Activated T-cell treated with anti-CD3 and anti-CD28 coated beads for 4 hours (primary cell): Measurements from ENCODE around the gene POM121C.
"Not testable (repeated sequence)": the region's sequence is repeated elsewhere in the genome, so short reads cannot be mapped to it uniquely, and the experiment has no call there.

Source experiments
- DNase-seq: peaks from one replicate; pipeline ENCODE4 v3.0.0-alpha.2; 2020

The POM121C gene

GRCh38 chr7:75421798-75422710 is 64.0 kb downstream of the POM121C start:
- DNase-seq = not testable (repeated sequence)

- DNase-seq = not testable (repeated sequence)
These were observed 65.9 kb downstream of the POM121C start for GRCh38 chr7:75420152-75420551.

GRCh38 chr7:75419693-75420092 is 66.4 kb downstream of the POM121C start:
- DNase-seq = not testable (repeated sequence)

GRCh38 chr7:75419210-75419609 is 66.9 kb downstream of the POM121C start:
- DNase-seq = not testable (repeated sequence)

GRCh38 chr7:75418292-75418858 is 67.7 kb downstream of the POM121C start:
- not testable (repeated sequence) for DNase-seq

- DNase-seq = not testable (repeated sequence)
These were observed 69.3 kb downstream of the POM121C start for GRCh38 chr7:75416787-75417186.

GRCh38 chr7:75415829-75416373 is 70.2 kb downstream of the POM121C start:
- DNase-seq = not testable (repeated sequence)

- not testable (repeated sequence) for DNase-seq
These were observed 70.7 kb downstream of the POM121C start for GRCh38 chr7:75415428-75415817.

- not testable (repeated sequence) for DNase-seq
These were observed 71.2 kb downstream of the POM121C start for GRCh38 chr7:75414708-75415427.

- not testable (repeated sequence) for DNase-seq
These were observed 71.9 kb downstream of the POM121C start for GRCh38 chr7:75414204-75414603.

GRCh38 chr7:75410823-75411173 is 75.3 kb downstream of the POM121C start:
- not testable (repeated sequence) for DNase-seq

- DNase-seq = not testable (repeated sequence)
These were observed 75.9 kb downstream of the POM121C start for GRCh38 chr7:75409880-75410822.

GRCh38 chr7:75404663-75405062 is 81.4 kb downstream of the POM121C start:
- DNase-seq = not testable (repeated sequence)

GRCh38 chr7:75403455-75404443 is 82.3 kb downstream of the POM121C start:
- not testable (repeated sequence) for DNase-seq

- DNase-seq = not testable (repeated sequence)
These were observed 85.5 kb downstream of the POM121C start for GRCh38 chr7:75400575-75400974.

GRCh38 chr7:75398771-75399700 is 87.1 kb downstream of the POM121C start:
- DNase-seq = not testable (repeated sequence)

GRCh38 chr7:75397865-75398264 is 88.2 kb downstream of the POM121C start:
- not testable (repeated sequence) for DNase-seq

GRCh38 chr7:75395329-75395728 is 90.8 kb downstream of the POM121C start, which contains the start of gene TRIM73:
Gene TRIM73, plus strand, starts transcription at chr7:75395629. Its CDS starts 3,305 bp downstream, at chr7:75398934.
- DNase-seq = not testable (repeated sequence)

- DNase-seq = not testable (repeated sequence)
These were observed 92.9 kb downstream of the POM121C start for GRCh38 chr7:75393194-75393593.
